GM21528 (cell line): Measurements from ENCODE around the gene TNFRSF9.

Experiments
- ATAC-seq: cut with Tn5 transposase; IDR thresholded peaks from one replicate; pipeline ENCODE4 v1.9.1; 2021; ENCODE audit warnings: mild to moderate bottlenecking, moderate library complexity; ENCODE audit not compliant: unreplicated experiment, low FRiP score

TNFRSF9 gene

GRCh38 chr1:7884757-7885156, 55.9 kb downstream of the TNFRSF9 start:
- ATAC-seq: no peak

GRCh38 chr1:7879228-7879627, 61.4 kb downstream of the TNFRSF9 start:
- no peak for ATAC-seq

- ATAC-seq: no peak
These were observed 62.6 kb downstream of the TNFRSF9 start for GRCh38 chr1:7878027-7878426.

- no peak for ATAC-seq
These were observed 66.5 kb downstream of the TNFRSF9 start for GRCh38 chr1:7873801-7874795.

- ATAC-seq: no peak
These were observed 69.5 kb downstream of the TNFRSF9 start for GRCh38 chr1:7871136-7871535.

- ATAC-seq: no peak
These were observed 71.3 kb downstream of the TNFRSF9 start for GRCh38 chr1:7869136-7869920.

- ATAC-seq: no peak
These were observed 72.4 kb downstream of the TNFRSF9 start for GRCh38 chr1:7868070-7868780.

- no peak for ATAC-seq
These were observed 74.7 kb downstream of the TNFRSF9 start for GRCh38 chr1:7865978-7866377.
